ENCODE data around the gene HMGCLL1.

The HMGCLL1 gene

DNA sequence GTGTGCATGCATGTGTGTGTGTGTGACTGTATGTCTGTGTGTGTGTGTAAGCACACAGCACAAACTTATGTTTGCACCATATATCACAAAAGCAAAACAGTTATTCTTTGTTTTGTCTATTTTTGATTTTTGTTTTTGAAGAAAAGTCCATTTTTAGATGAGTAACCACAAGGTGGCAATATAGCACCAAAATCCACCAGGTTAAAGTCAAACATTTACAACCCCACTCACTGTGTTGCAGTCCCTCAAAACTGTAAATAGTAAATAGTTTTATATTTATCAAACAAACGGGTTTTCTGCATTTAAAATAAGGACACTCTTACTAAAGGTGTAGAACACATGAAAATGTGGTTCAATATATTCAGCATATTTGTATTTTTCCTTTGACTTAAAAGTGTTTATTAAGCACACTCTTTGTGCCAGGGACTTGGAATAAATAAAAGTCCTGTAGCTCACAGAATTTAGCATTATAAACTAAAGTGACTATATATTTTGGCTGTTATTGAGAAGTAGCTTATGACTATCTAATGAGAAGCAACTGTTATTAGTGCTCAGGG lies 133.3 kb downstream of the HMGCLL1 start:
- no peaks in the 10 kb centered on the region for H3K27me3 Mint-ChIP-seq
- CTCF ChIA-PET: interaction anchor here (0.7 to 0.9 kb wide), 2 partner anchors 11 to 172 kb away, joined by 3 read pairs; no protein-coding TSS in a partner anchor
- H3K9me3 Mint-ChIP-seq: no peaks in the 10 kb centered on the region
- H3K36me3 Mint-ChIP-seq: no peaks in the 10 kb centered on the region
- H3K4me3 Mint-ChIP-seq: no peak overlapping the region
- H3K4me1 Mint-ChIP-seq: no peaks in the 10 kb centered on the region
- no peak for DNase-seq
- no peak overlapping the region for H3K27ac Mint-ChIP-seq

DNA sequence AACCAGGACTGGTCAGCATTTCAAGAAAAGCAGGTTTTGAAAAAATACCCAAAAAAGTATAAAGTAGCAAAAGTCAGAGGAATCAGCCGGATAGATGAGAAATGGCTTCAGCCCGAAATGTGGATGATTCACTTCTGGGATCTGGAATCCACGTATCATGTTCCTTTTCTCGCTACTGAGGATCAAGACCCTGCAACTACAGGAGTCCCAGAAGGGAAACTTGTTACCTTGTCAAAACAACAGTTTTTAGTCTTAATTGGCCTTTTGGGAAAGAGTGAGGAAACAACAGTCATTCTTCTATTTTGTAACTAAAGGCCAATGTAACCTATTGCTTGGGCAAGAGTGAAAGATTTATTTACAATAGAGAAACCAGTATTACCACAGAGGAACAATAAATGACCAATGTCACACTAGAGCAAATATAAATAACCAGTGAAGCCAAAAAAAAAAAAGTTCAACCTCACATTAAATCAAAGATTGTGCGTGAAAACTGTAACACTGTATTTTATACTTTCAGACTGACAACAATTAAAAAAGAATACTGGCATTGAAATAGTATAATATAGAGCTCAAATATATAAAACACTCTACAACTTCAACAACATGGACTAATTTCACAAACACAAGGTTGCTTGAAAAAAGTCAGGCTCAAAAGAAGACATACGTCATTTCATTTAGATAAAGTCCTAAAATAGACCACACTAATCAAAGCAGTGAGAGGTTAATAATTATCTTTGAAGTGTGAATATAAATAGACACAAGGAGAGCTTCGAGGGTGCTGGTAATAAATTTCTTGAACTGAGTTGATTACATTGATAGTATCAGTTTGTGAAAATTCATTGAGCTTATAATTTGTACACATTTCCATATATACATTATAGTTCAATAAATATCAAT lies 135.5 kb downstream of the HMGCLL1 start:
- Mint-ChIP-seq H3K27ac (no peak overlapping the region), H3K27me3 (no peaks in the 10 kb centered on the region), H3K4me3 (no peak overlapping the region), H3K4me1 (no peaks in the 10 kb centered on the region), H3K9me3 (no peaks in the 10 kb centered on the region), H3K36me3 (no peaks in the 10 kb centered on the region)
- CTCF ChIA-PET: interaction anchor here (0.6 kb wide), 1 partner anchor 1149 kb away, joined by 3 read pairs; no protein-coding TSS in a partner anchor
- no peak for DNase-seq

DNA sequence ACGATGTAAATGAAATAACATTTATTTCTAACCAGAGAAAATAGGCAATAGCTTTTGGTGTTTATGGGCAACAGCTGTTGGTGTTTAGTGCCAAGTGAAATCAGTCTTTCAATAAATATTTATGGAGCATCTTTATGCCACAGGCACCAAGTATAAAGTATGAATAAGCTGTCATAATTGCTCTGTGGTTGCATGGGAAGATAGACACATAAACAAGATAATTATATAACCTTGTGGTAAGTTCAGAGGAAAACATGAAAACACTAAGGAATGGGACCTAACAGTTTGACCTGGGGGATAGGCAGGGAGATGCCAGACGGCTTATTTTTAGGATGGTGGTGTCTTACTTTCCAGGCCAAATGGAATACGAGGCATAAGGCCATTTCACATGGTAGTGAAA lies 140.8 kb downstream of the HMGCLL1 start:
- H3K27me3 Mint-ChIP-seq: no peaks in the 10 kb centered on the region
- no peak overlapping the region for H3K4me3 Mint-ChIP-seq
- H3K36me3 Mint-ChIP-seq: no peaks in the 10 kb centered on the region
- CTCF ChIA-PET: no interaction called here
- no peaks in the 10 kb centered on the region for H3K9me3 Mint-ChIP-seq
- no peak for DNase-seq
- no peak overlapping the region for H3K27ac Mint-ChIP-seq
- H3K4me1 Mint-ChIP-seq: no peaks in the 10 kb centered on the region

DNA sequence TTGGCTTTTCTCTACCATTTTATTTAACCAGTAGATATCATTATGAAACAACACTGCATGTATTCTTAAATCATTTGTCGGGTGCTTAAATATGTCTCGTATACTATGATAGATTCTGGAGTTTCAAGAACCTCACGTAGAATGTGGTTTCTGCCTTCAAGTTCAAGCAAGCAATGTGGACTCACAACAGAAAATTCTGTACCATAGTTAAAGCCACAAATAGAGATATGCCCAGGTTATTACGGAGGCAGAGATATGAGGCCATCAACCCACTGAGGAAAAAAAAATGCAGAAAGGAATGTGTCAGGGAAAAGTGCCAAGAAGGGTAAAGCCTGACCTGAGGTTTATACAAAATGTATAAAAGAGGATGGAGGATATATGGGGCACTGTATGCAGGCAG lies 141.9 kb downstream of the HMGCLL1 start:
- no peaks in the 10 kb centered on the region for H3K27me3 Mint-ChIP-seq
- H3K9me3 Mint-ChIP-seq: no peaks in the 10 kb centered on the region
- no peaks in the 10 kb centered on the region for H3K4me1 Mint-ChIP-seq
- H3K27ac Mint-ChIP-seq: no peak overlapping the region
- CTCF ChIA-PET: no interaction called here
- no peaks in the 10 kb centered on the region for H3K36me3 Mint-ChIP-seq
- no peak overlapping the region for H3K4me3 Mint-ChIP-seq
- no peak for DNase-seq

DNA sequence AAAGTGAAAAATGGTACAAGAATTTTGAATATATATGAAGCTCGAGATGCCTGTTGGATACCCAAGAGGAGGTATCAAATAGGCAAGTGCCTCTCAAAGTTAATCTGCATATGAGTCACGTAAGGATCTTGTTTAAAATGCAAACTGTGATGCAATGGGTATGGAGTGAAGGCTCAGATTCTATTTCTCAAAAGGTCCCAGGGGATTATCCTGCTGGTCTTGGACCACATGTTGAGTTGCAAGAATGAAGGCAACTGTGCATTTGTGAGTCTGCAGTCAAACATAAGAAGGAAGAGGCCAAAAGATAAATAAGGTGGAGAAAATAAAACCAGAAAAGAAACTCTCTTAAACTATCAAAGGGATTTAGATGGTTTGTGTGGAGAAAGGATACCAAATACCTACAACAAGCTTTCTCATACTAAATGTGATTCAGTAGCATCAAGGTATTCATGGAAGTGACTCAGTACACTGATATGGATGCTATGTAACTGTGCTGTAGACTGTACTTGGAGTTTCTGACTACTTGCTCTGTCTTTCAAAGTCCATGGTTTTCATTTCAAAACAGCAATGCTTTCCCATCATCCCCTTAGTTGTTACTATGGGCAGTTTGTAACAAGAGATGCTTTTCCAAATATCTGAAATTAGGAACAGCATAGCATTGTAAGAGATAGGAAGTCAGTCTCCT lies 145.4 kb downstream of the HMGCLL1 start:
- no peak for DNase-seq
- CTCF ChIA-PET: no interaction called here
- Mint-ChIP-seq H3K36me3 (no peaks in the 10 kb centered on the region), H3K27me3 (no peaks in the 10 kb centered on the region), H3K9me3 (no peaks in the 10 kb centered on the region), H3K4me1 (no peaks in the 10 kb centered on the region), H3K4me3 (no peak overlapping the region), H3K27ac (no peak overlapping the region)

DNA sequence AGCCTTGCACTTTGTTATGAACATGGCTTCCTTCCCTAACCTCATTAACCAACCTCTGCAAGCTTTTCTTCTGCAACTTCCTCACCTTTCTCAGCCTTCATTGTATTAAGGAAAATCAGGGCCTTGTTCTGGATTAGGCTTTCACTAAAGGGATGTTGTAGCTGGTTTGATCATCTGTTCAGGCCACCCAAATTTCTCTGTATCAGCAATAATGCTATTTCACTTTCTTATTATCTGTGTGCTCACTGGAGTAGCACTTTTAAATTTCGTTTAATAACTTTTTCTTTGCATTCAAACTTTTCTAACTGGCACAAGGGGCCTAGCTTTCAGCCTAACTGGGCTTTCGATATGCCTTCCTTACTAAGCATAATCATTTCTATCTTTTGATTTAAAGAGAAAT lies 155.1 kb downstream of the HMGCLL1 start:
- H3K27ac Mint-ChIP-seq: no peak overlapping the region
- CTCF ChIA-PET: no interaction called here
- H3K9me3 Mint-ChIP-seq: no peaks in the 10 kb centered on the region
- no peaks in the 10 kb centered on the region for H3K27me3 Mint-ChIP-seq
- no peak overlapping the region for H3K4me3 Mint-ChIP-seq
- H3K36me3 Mint-ChIP-seq: no peaks in the 10 kb centered on the region
- no peaks in the 10 kb centered on the region for H3K4me1 Mint-ChIP-seq
- no peak for DNase-seq

DNA sequence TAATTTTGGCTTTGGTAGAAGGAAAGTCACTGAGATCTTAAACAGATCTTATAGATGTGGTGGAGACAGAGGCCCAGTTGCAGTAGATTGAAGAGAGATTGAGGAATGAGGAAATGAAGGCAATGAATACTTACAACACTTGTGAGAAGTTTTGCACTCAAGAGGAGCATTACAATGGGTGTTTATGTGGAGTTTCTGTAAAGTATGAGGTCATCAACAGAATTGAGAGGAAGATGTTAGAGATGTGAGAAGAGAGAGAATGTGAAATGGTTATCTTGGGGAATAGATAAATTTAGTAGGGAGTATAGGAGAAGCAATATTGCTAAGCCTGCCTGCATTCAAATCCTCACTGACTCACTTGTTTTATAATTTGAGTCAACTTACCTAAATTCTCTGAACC lies 168.3 kb downstream of the HMGCLL1 start:
- Mint-ChIP-seq H3K4me1 (no peaks in the 10 kb centered on the region), H3K27me3 (no peaks in the 10 kb centered on the region), H3K4me3 (no peak overlapping the region), H3K36me3 (no peaks in the 10 kb centered on the region), H3K9me3 (peaks cover 13% of the 10 kb centered on the region), H3K27ac (no peak overlapping the region)
- DNase-seq: no peak
- CTCF ChIA-PET: no interaction called here

DNA sequence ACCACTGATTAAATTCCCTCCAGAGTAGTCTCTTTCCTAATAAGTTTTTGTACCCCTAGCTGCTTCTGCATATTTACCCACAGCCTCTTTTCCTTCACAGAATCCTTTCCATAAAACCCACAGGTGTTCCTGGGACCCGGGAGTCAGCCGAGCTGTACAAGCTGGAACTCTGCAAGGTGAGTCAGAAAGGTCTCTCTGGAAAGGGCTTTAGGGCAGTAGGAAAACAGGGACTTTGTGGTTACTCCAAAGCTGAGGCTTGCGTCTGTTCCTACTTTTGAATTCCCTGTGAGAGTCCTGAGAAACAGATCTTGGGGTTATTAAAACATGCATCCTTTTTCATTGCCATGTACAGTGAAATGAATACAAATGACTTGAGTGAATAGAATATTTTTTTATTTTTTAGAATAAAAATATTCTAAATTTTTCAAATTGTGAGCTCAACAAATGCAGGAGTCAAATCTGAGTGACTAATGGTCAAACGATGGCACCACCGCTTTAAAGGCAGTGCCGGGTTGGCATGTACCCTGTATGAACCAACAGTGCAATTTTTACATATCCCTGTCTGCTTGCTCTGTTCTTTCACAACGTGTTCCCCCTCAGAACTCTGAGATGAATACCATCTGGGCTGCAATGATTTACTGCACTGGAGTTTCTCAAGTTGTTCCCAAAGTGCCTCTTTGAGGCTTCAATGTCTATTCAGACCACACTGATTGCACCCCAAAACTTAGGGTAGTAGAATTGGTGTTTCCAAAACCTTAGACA lies 173.3 kb downstream of the HMGCLL1 start:
- Mint-ChIP-seq H3K4me3 (no peak overlapping the region), H3K36me3 (no peaks in the 10 kb centered on the region), H3K27ac (no peak overlapping the region), H3K4me1 (no peaks in the 10 kb centered on the region), H3K27me3 (no peaks in the 10 kb centered on the region), H3K9me3 (peaks cover 9% of the 10 kb centered on the region)
- DNase-seq: no peak
- CTCF ChIA-PET: no interaction called here

DNA sequence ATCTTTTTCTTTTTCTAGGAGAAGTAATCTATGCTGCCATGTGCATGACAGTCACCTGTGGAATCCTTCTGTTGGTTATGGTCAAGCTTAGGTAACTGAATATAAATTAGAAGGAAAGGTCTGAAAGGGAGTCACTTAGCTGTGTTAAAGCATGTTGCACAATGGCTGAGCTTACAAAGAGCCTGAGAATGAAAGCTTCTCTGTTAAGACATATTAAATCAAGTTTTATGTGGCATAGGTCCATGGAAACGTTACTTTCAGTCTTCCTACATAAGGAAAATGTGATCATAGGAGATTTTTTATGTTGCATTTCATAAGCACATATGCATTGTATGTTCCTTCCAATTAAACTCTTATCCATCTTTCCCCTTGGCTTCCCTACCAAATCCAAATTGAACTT lies 179.6 kb downstream of the HMGCLL1 start:
- no peak overlapping the region for H3K4me3 Mint-ChIP-seq
- CTCF ChIA-PET: no interaction called here
- no peaks in the 10 kb centered on the region for H3K27me3 Mint-ChIP-seq
- no peaks in the 10 kb centered on the region for H3K36me3 Mint-ChIP-seq
- no peak for DNase-seq
- no peaks in the 10 kb centered on the region for H3K9me3 Mint-ChIP-seq
- no peaks in the 10 kb centered on the region for H3K4me1 Mint-ChIP-seq
- H3K27ac Mint-ChIP-seq: no peak overlapping the region

DNA sequence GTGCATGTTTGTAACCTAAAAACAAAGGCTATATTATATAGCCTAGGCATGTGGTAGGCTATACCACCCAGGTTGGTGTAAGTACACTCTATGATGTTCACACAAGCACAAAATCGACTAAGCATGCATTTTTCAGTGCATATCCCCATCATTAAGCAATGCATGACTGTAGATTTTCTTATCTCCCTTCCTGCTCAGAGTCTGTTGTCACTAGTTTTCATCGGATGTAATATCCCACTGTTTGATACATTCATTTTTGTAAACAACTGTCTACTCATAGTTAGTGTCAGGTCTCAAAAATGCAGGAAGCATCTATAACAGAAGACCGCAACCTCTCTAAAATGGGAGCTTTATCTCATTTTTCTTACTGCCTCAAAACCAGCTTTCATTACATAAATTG lies 181.0 kb downstream of the HMGCLL1 start:
- Mint-ChIP-seq H3K36me3 (no peaks in the 10 kb centered on the region), H3K27me3 (no peaks in the 10 kb centered on the region), H3K27ac (no peak overlapping the region), H3K4me1 (no peaks in the 10 kb centered on the region), H3K4me3 (no peak overlapping the region), H3K9me3 (no peaks in the 10 kb centered on the region)
- CTCF ChIA-PET: no interaction called here
- DNase-seq: no peak

DNA sequence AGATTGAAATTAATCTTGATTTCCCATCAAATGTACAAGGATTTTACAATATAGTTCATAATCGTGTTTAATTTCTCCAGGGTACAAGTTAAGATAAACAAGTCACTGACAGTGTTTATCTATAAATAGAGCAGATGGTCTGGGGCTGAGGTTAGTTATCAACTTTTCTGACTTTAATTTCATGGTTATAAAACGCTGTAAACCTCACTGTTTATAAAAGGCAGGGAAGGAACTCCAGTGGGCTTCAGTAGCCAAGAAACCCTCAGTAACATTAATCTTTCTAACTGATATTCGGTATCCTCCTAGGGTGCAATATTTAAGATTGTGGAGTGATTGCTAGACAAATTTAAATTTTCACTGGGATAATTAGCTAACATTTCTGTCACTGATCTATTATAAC lies 183.1 kb downstream of the HMGCLL1 start:
- Mint-ChIP-seq H3K27me3 (no peaks in the 10 kb centered on the region), H3K27ac (no peak overlapping the region), H3K4me1 (no peaks in the 10 kb centered on the region), H3K9me3 (no peaks in the 10 kb centered on the region), H3K36me3 (no peaks in the 10 kb centered on the region), H3K4me3 (no peak overlapping the region)
- DNase-seq: no peak
- CTCF ChIA-PET: no interaction called here

DNA sequence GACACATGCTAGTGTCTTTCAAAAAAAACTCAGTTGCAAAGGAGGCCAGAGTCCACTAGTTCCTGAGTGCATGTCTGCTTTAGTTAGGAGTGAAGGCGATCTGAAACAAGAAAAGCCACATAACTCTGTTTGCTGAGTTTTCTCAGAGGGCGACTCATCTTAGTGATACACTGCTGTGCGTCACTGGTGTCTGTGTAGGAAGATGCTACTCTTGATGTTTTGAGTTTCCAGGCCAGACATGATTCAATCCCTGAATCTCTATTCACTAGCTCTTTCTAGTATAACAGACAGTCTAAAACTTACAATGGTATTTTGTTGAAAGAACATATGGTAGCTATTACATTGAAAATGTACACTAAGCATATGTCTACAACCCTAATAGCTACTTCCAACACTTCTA lies 190.8 kb downstream of the HMGCLL1 start:
- Mint-ChIP-seq H3K27me3 (no peaks in the 10 kb centered on the region), H3K36me3 (no peaks in the 10 kb centered on the region), H3K9me3 (no peaks in the 10 kb centered on the region), H3K27ac (no peak overlapping the region), H3K4me3 (no peak overlapping the region), H3K4me1 (no peaks in the 10 kb centered on the region)
- CTCF ChIA-PET: no interaction called here
- no peak for DNase-seq
